ENCODE measurements around the gene GLG1.
"Not testable (repeated sequence)": the region's sequence is repeated elsewhere in the genome, so short reads cannot be mapped to it uniquely, and the experiment has no call there.

GLG1 gene

DNA sequence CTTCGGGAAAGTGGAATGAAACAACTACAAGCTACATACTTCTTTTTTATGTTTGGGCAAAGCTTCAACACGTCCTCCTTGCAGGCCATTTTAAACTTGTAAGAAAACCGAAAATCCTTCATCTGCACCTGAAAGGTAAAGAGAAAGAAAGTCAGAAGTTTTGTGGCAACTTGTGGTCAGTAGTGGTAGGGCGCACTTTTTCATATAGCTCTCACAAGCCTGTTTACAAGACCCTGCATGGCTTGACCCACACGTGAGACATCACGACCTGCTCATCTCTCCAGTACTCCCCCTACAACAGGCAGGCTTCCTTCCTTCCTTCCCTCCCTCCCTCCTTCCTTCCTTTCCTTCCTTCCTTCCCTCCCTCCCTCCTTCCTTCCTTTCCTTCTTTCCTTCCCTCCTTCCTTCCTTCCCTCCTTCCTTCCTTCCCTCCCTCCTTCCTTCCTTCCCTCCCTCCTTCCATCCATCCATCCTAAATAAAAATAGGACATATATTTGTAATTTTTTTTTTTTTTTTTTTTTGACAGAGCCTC lies 136.9 kb downstream of the GLG1 start:
- no peak for DNase-seq

DNA sequence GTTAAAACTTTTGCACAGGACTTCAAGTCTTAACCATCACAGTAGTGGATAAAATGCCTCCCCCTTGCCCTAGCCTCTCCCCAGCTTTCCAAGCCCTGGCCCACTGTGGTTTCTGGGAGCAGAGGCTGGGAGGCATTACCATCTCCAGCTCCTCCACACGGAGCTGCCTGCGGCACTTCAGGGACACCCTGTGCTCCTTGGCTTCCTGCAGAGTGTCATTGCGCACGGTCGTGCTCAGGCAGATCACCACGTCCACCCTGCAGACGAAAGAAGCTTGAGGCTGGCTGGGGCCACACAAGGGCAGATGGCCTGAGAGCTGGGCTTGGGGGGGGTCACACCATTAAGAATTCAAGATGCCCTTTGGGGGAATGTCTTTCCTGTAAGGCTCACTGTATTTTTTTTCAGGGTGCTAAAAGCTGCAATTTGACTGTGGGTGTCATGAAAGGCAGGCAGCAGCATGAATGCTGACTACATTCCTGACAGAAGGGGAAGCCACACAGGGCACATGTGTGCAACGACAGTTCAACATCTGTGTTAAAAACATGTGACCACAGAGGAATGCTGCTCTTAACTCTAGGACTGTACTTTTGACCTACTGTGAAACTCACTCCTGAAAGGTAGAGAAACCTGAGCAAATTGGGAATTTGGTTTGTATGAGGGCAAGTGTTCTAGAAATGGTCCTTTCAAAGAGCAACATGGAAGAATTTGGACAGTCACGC lies 137.9 kb downstream of the GLG1 start:
- no peak for DNase-seq

DNA sequence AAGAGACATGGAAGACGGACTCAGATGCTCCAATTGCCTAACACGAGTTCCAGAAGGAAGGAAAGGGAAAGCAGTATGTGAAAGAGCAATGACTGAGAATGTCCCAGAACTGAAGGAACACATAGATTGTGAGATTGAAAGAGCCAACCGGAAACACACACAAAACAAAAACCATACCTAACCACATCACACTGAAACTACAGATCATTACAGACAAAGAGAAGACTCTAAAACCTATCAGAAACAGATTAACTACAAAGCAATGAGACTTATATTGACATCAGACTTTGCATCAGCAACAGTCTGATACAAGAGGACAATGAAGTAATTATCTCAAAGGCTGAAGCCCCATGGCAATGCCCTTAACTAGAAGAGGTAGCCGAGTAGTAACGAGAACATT lies 140.0 kb downstream of the GLG1 start:
- DNase-seq = no peak

DNA sequence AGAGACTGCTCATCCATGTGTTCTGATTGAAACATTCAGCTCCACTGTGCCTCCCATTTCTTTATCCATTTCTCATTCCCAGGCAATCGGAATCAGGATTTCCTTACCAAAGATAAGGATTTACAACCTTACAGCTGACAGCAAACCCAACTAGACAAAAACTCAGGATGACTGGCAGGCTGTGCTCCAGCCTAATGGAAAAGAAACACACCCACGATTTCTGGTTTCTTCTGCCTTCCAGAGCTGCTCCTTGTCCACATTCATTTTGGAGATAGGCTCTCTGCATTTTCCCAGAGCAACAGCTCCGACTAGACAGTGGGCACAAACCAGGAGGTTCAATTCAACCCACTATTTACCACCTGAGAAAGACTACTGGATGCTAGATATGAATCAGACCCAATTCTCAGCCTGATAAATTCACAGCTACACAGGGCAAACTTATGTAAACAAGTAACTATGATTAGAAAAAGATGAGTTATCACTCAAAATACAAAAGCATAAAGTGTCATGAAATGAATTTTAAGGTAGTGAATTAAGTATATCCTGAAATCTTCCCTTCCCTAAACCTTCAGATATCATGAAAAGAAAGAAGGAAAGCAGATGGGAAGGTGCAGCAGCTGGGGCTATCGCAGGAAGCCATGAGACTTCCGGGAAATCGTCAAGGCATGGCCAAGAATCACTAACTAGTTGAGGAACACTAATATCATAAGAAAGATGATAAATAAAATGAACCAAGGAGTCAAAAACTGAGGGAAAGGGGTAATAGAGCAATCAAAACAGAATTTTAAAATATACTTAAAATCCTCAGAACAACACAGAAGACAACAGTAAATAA lies 140.8 kb downstream of the GLG1 start:
- no peak for DNase-seq

DNA sequence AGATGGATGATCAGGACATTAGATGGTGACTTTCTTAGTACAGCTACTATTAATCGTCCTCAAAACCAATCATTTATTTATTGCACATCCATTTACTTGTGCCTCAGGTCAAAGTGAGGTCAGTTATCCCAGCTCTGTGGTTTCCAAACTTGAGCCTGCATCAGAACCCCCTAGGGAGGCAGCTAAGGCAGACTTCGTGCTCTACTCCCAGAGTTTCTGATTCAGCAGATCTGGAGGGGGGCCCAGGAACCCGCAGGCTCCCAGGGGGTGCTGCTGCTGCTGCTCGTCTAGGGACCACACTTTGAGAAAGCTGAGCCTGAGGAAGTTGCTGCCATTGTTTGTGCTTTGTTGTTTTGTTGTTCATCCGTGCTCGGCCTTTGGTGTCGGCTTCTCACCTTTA lies 141.6 kb downstream of the GLG1 start:
- no peak for DNase-seq

DNA sequence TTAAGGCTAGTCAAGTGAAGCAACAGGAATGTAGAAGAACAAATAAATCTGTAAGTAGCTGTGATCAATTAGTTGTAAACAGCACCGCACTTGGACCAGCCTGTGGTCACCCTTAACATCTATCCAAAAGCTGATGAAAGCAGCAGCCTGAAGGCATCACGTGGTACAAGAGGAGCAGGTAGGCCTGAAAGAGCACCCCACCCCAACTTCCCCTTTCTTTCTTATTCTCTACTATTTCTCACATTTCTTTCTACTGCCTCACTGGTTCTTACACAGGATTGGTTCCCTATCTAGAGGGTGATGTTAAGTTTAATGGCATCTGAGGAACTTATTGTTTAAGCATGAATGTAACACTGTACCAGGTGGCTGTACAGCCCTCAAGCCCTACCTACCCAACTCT lies 143.0 kb downstream of the GLG1 start:
- DNase-seq = no peak

DNA sequence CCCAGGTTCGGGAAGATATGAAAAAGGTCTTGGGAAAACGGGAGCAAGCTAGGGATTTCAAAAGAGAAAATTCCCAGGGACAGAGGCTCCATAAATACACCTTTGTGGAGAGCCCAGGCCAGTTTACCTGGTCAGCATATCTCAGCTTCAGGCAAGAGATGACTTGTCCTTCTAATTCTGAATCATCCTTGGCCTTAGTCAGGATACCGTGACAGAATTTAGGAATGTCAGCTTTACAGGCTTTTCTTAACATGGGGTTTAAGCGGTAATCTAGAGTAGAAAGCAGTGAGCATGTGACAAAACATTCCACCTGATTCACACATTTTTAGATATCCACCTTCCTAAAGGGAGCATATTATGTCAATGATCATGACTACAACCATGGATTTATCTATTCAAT lies 144.6 kb downstream of the GLG1 start:
- no peak for DNase-seq

DNA sequence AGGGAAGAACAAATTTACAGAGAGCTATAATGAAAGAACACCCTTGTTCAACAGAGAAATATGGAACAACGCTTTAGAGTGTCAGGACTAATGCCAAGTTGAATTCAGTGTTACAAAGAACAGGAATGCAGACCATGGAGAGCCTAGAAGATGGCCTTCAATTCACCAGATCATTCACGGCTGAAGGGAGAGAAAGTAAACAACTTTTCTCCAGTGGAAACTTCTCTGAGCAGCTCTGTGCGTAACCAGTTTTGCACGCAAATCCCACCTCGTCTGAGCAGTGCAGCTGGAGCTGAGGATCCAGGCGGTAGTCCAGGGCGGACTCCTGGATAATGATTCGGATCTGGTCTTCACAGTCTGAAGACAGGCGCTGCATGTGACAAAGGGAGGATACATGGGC lies 145.1 kb downstream of the GLG1 start:
- no peak for DNase-seq

DNA sequence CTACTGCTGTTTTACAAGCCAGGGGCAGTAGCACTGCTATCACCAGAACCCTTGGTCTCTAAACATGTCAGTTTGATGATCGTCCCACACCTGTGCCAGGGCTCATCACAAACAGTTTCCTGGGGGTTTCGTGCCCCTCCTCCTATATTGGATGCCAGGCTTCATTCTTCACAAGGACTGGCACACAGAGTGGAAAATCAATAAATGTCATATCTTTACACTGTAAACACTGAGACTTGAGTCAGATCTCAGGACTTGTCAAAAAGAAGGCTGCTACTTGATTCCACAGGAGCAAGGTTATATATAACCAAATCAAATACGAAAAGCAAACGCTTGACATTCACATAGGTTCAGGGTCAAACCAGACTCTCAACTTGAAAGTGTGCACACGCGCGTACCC lies 146.4 kb downstream of the GLG1 start:
- DNase-seq = no peak

DNA sequence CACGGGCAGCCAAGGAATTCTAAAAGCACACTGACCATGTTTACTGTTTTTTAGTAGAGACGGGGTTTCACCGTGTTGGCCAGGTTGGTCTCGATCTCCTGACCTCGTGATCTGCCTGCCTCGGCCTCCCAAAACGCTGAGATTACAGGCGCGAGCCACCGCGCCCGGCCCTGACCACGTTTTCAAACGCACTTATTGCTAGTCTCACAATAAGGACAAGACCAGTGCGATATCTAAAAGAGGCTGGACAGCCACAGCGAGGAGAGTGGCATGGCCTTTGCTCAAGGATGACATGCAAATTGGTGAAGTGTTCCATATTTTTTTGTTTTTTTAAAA lies 150.7 kb downstream of the GLG1 start:
- no peak for DNase-seq

DNA sequence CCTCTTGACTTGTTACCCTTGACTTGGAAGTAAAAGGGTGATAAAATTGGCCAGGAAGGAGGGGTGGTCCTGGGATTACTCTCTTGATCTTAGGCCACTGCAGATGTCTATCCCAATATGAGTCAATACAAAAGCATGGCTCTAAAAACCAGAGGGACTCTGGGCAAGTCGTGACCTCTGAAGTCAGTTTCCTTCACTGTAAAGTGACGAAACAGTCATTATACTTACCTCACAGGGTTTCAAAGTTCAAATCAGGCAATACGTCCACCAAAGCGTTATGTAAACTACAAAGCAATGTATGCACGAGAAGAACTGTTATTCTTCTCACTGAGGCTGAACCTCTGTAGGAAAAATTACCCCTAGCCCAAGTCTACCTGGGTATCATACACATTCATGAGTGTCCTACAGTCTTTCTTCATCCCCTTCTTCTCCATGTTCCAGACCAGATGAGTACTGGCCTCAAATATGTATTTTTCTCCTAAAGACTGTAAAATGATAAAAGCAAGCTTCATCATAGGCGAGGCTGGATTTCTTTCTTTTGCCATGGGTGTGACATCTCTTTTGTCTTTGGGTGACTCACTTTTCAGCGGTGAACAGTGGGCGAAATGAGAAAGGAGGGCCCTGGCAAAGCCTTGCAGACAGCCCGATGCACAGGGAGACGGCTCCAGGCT lies 151.2 kb downstream of the GLG1 start:
- no peak for DNase-seq

DNA sequence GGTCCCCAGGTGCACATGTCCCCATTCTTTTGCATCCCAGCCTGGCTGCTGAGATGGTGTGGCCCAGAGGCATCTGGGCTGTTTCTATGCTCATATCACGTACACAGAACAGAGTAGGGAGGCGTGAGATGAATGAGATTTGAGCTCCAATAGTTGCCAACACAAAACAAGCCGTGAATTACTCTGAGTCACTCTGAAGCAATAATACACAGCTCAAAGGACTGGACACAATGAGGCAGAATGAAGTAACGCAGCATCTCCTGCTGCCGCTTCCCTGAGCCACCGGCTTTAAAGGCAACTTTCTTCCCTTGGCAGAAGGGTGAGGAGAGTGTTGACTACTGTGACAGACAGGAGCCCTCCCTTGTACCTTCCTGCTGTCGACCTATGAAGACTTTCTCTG lies 151.7 kb downstream of the GLG1 start:
- no peak for DNase-seq

DNA sequence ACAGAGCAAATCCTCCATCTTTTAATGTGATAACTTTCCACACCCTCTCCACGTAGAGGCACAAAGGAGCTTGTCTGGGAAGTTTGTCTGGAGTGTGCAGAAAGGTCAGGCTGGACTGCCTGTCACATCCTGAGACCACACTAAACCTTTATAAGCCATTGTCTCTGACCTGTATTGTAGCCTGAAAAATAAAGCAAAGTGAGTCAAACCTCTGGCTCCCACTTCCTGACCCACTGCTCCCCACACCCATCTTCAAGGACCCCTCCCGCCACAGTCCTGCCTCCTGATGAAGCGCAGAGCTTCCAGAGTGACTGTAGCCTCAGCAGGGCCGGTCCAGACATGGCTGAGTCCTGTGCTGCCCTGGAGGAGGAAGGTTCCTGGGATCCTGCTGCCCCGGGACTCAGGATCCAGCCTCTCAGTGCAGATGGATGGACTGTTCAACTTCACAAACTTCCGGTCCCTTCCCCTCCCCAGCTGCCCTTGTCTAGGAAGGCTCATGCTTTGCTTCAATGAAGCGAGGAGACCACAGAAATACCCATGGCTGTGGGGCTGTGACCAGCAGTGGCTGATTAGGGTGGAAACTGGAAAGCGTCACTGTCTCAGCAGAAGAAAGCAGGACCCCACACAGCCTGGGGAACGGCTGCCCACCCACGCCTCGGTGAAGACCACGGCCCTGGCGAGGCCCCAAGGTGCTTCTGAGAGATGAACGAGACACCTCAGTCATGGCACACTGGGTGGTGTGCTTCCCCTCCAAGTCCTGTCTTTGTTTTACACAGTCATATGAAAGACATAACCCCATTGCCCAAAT lies 154.8 kb downstream of the GLG1 start:
- DNase-seq = no peak

DNA sequence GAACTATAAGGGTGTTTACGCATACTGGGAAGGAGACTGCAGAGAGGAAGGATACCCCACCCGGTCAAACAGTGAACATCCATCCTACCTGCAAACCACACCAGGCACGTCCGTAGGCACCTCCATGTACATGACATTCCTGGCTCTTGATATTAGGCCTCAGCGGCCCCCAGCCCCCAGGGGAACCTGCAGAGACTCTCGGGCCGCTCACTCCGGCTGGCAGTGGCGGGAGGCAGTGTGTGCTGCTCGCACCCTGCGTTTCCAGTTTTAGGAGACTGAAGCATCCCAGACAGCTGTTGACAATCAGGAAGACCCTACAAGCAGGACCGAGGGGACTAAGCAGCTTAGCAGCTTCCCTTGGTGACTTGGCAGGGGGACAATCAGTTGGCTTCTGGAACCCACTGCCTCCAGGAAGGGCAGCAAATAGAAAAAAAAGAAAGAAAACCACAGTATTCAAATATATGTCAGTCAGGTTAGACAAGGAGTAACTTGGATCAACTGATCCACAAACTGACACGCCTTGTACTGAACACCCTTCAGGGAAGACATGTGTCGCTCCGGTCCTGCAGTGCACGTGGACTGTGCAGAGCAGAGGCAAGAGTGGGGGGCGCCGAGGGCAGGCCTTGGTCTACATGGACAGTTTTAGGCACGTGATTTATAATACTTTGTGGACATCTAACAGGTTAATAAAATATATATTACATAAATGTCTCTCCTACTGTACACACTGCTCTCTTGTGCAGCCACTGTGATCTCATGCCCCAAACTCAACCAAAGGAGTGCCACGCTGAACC lies 155.8 kb downstream of the GLG1 start:
- no peak for DNase-seq

DNA sequence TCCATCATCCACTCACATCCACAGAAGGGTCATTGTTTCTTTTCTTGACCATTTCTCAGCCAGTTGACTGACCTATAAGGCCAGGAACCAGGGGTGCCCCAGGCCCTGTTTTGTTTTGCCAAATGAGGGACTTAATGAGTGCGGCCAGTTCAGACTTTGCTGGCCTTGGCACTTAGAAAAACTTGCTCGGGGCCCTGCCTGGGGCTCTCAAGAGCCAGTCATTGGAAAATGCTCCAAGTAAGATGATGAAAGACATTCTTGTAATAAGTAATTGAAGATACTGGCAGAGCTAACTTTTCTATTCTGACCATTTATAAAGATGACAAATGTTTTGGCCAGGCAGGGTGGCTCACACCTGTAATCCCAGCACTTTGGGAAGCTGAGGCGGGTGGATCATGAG lies 156.7 kb downstream of the GLG1 start:
- no peak for DNase-seq

DNA sequence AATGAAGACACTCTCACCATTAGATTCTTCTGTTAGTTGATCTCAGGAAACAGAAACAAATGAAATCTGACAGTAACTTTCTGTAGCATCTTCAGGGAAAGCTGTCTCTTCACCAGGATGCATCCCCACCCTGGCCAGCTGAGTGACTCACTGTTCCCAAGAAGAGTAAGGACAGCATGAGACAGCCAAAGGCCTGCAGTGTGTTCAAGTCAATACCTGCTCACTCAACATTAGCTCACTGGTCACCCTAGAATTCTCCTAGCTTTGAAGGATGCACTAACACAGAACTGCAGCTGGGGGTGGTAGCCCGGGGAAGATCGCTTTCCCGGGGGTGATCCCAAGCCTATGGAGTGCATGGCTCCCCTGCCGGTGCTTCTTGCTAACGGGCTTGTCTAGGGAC lies 157.4 kb downstream of the GLG1 start:
- no peak for DNase-seq

DNA sequence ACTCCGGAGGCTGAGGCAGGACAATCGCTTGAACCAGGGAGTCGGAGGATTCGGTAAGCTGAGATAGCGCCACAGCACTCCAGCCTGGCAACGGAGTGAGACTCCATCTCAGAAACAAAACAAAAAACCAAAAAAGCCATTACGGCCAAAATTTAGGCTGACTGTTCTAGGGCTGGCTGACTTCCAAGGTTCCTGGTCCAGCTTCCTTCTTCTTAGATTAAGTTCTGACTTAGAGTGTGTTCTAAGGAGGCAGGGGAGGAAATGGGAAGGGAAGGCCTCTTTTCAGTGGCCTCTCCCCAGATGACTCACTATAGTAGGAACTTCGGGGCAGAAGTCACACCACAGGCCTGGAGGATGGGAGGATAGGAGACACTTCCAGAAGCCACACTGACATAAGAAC lies 157.9 kb downstream of the GLG1 start:
- peak in 4 of 14 donors; percentile 3 to 37 (median 4) for DNase-seq

DNA sequence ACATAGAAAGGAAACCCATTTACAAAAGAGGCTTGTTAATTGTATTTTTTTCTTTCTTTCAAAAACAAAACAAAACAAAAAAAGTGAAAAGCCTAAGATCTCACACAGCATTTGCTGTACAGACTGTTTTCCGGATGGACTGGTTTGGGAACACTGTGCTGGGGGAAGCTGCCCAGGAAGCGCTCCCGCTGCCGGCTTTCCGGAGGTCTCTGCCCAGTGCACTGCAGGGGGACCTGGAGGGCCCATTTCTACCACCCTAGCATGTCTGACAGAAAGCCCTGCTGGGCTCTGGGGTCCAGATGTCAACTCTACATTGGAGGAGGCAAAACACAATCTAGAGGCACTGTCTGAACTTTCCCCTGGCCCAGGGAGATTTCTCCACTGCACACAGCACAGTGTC lies 159.3 kb downstream of the GLG1 start:
- peak in 1 of 14 donors; percentile 4 for DNase-seq

DNA sequence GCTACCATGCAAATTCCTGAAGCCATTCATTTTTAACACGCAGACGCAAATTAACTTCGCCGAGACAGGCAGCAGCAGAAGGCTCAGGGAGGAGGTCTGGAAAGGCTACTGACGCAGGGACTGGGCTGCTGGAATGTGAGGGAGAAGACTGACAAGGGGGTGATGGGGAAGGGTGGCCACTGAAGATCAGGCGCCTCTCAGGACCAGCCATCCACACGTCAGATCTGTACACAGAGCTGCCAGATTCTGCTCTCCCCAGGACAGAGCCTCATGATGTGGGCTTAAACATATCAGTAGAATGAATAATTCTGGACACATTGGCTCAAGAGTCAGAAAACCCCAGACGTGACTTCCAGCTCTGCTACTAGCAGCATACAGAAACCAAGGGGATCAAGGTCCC lies 160.0 kb downstream of the GLG1 start:
- no peak for DNase-seq

DNA sequence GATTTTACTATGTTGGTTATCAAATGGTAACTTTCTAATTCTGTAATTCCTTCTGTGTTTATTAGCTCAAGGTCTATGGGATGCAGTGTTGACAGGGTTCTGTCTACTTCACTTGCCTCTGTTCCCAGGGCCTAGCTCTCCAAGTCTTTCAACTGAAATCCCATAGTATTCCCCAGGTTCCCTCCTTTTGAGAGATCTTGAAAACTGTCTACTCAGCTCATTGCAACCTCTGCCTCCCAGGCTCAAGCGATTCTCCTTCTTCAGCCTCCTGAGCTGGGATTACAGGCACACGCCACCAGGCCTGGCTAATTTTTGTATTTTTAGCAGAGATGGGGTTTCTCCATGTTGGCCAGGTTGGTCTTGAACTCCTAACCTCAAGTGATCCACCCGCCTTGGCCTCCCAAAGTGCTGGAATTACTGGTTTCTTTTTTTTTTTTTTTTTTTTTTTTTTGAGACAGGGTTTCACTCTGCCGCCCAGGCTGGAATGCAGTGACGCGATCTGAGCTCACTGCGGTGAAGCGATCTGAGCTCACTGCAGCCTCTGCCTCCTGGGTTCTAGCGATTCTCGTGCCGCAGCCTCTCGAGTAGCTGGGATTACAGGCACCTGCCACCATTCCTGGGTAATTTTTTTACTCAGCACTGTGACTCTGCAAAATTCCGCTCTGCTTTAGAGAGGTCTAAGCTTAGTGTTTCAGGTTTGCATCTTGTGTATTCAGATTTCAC lies 163.1 kb downstream of the GLG1 start:
- DNase-seq = not testable (repeated sequence)

DNA sequence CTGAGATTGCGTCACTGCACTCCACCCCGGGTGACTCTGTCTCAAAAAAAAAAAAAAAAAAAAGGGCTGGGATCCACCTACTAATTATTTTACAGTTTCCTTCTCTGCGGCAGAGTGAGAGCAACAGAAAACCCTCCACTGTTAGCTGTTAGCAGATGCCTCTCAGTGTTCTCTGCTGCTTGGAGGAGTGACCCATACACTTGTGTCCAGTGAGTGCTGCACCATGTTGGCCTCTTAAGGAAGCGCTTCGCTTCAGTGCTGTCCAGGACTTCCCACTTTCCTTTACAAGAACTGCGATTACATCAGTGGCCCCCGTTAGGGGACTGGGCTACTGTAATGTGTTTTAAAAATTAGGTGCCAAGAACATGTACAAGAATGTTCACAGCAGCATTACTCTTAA lies 167.2 kb downstream of the GLG1 start:
- DNase-seq = no peak
